SH-SY5Y (cell line): ENCODE data around the gene PPP2R2D.

Experiments
- GATA2 ChIP-seq: IDR thresholded peaks from 2 replicates; pipeline ENCODE4 v1.6.1; 2011; ENCODE audit warnings: mild to moderate bottlenecking, low read depth, low read length
- GATA3 ChIP-seq: IDR thresholded peaks from 2 replicates; pipeline ENCODE4 v1.6.1; 2011; ENCODE audit warnings: low read depth, mild to moderate bottlenecking, low read length, moderate library complexity

DNA sequence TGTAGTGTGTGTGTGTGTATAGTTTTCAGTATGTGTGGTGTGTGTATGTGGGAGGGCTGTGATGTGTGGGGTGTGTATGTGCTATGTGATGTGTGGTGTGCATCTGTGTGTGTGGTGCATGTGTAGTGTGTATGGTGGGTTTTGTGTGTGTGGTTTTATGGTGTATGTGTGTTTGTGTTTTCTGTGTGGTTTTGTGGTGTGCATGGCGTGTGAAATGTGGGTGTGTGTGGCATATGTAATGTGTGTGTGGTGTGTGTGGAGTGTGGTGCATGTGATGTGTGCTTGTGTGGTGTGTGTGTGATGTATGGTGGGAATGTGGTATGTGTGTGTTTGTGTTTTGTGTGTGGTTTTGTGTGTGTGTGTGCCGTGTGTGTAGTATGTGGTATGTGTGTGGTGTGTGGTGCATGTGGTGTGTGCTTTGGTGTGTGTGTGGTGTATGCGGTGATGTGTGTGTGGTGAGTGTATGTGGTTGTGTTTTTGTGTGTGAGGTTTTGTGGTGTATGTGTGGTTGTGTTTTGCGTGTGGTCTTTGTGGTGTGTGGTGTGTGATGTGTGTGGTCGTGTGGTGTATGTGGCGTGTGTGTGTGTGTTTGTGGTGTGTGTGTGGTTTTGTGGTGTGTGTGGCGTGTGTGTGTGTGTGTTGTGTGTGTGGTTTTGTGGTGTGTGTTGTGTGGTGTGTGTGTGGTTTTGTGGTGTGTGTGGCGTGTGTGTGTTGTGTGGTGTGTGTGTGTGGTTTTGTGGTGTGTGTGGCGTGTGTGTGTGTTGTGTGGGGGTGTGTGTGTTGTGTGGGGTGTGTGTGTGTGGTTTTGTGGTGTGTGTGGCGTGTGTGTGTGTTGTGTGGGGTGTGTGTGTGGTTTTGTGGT is 18.0 kb upstream of the PPP2R2D start:
- TF ChIP-seq GATA3 (no peak), GATA2 (no peak)
